HG03103 (cell line): ENCODE results near the gene NAA15.
"Not testable (repeated sequence)": the region's sequence is repeated elsewhere in the genome, so short reads cannot be mapped to it uniquely, and the experiment has no call there.

ENCODE experiments used
- ATAC-seq: cut with Tn5 transposase; IDR thresholded peaks from one replicate; pipeline ENCODE4 v1.9.1; 2021; ENCODE audit warnings: low read depth; ENCODE audit not compliant: unreplicated experiment

Gene NAA15

GRCh38 chr4:139301113-139301820 lies at the start of gene NAA15:
NAA15 (plus strand) TSS chr4:139301505; CDS start chr4:139301778, 273 bp downstream.
- peak; percentile 77 for ATAC-seq

GRCh38 chr4:139253046-139253445 lies 48.3 kb upstream of the NAA15 start:
- no peak for ATAC-seq

GRCh38 chr4:139253713-139254112 lies 47.6 kb upstream of the NAA15 start:
- ATAC-seq: no peak

- not testable (repeated sequence) for ATAC-seq
Observed at GRCh38 chr4:139255581-139255980, 45.7 kb upstream of the NAA15 start.

- ATAC-seq: no peak
Observed at GRCh38 chr4:139256349-139256748, 45.0 kb upstream of the NAA15 start.

GRCh38 chr4:139265654-139266053 lies 35.7 kb upstream of the NAA15 start:
- ATAC-seq: no peak

- no peak for ATAC-seq
Observed at GRCh38 chr4:139266208-139266582, 35.1 kb upstream of the NAA15 start.

- ATAC-seq: peak; percentile 96
Observed at GRCh38 chr4:139266583-139267257, 34.6 kb upstream of the NAA15 start.

GRCh38 chr4:139267301-139267700 lies 34.0 kb upstream of the NAA15 start:
- no peak for ATAC-seq

GRCh38 chr4:139273835-139274234 lies 27.5 kb upstream of the NAA15 start:
- ATAC-seq: no peak

GRCh38 chr4:139274790-139275189 lies 26.5 kb upstream of the NAA15 start:
- no peak for ATAC-seq

GRCh38 chr4:139275281-139275735 lies 26.0 kb upstream of the NAA15 start:
- no peak for ATAC-seq

GRCh38 chr4:139278485-139278884 lies 22.8 kb upstream of the NAA15 start:
- no peak for ATAC-seq

- no peak for ATAC-seq
Observed at GRCh38 chr4:139278912-139279759, 22.2 kb upstream of the NAA15 start.

- no peak for ATAC-seq
Observed at GRCh38 chr4:139279760-139280620, 21.3 kb upstream of the NAA15 start, which contains the start of gene MGARP. MGARP (minus strand) TSS chr4:139280225; CDS start chr4:139280158, 67 bp downstream.

GRCh38 chr4:139282065-139282720 lies 19.1 kb upstream of the NAA15 start:
- ATAC-seq: no peak

- ATAC-seq: no peak
Observed at GRCh38 chr4:139282721-139283075, 18.6 kb upstream of the NAA15 start.

- no peak for ATAC-seq
Observed at GRCh38 chr4:139286186-139286698, 15.1 kb upstream of the NAA15 start.

- peak; percentile 85 for ATAC-seq
Observed at GRCh38 chr4:139295206-139295941, 5.9 kb upstream of the NAA15 start.
